ENCODE results near the gene RHNO1.

The RHNO1 gene

GRCh38 chr12:2912216-2912575, 35.2 kb downstream of the RHNO1 start:
- DNase-seq: no peak

- DNase-seq: no peak
Observed at GRCh38 chr12:2919249-2919648, 42.2 kb downstream of the RHNO1 start.

- no peak for DNase-seq
Observed at GRCh38 chr12:2922329-2922728, 45.3 kb downstream of the RHNO1 start.

GRCh38 chr12:2923057-2923456, 46.0 kb downstream of the RHNO1 start:
- DNase-seq: no peak

GRCh38 chr12:2924019-2924418, 47.0 kb downstream of the RHNO1 start:
- no peak for DNase-seq

- DNase-seq: no peak
Observed at GRCh38 chr12:2925322-2925995, 48.4 kb downstream of the RHNO1 start.

GRCh38 chr12:2930865-2931264, 53.8 kb downstream of the RHNO1 start:
- no peak for DNase-seq

- no peak for DNase-seq
Observed at GRCh38 chr12:2933586-2933985, 56.6 kb downstream of the RHNO1 start.

- no peak for DNase-seq
Observed at GRCh38 chr12:2934371-2934770, 57.3 kb downstream of the RHNO1 start.

GRCh38 chr12:2936301-2936700, 59.3 kb downstream of the RHNO1 start:
- no peak for DNase-seq

GRCh38 chr12:2937500-2937899, 60.5 kb downstream of the RHNO1 start:
- DNase-seq: no peak

Measured in NCI-H2081 treated with DMSO at 0.1 percent for 48 hours (cell line).